Activated CD4-positive, alpha-beta memory T cell treated with anti-CD3 and anti-CD28 coated beads for 36 hours (primary cell): ENCODE results near the gene MYLIP. TPM values are rescaled to one million over a fixed set of nuclear protein-coding genes. Genes with fewer than 3 reads are reported as not detected.
"Not testable (repeated sequence)": the region's sequence is repeated elsewhere in the genome, so short reads cannot be mapped to it uniquely, and the experiment has no call there.

Experiments used
- CTCF ChIA-PET: fragments of 350-600 bp; sonication (Branson Sonifier 250); formaldehyde crosslinking; loops from one replicate; lab custom pipeline; 2021; ENCODE audit warnings: antibody characterized with exemption, inconsistent platforms; lab: Charles Lee
- POLR2A ChIA-PET: fragments of 350-600 bp; sonication (Branson Sonifier 250); formaldehyde crosslinking; loops from one replicate; lab custom pipeline; 2021; ENCODE audit warnings: antibody characterized with exemption; lab: Charles Lee
- DNase-seq: peaks from one replicate; pipeline ENCODE4 v3.0.0-alpha.2; 2020
- H3K27ac Mint-ChIP-seq: one replicate; pipeline ENCODE4 v1.8.0; 2021; ENCODE audit warnings: mixed read lengths
- H3K27me3 Mint-ChIP-seq: one replicate; pipeline ENCODE4 v1.8.0; 2021; ENCODE audit warnings: mixed read lengths
- H3K36me3 Mint-ChIP-seq: one replicate; pipeline ENCODE4 v1.8.0; 2021; ENCODE audit warnings: mixed read lengths
- H3K4me1 Mint-ChIP-seq: one replicate; pipeline ENCODE4 v1.8.0; 2021; ENCODE audit warnings: low read depth, mixed read lengths
- H3K4me3 Mint-ChIP-seq: one replicate; pipeline ENCODE4 v1.8.0; 2021; ENCODE audit warnings: mild to moderate bottlenecking, mixed read lengths
- H3K9me3 Mint-ChIP-seq: one replicate; pipeline ENCODE4 v1.8.0; 2021; ENCODE audit warnings: mixed read lengths
- intact Hi-C: fragments of 100-400 bp; cut with micrococcal nuclease; formaldehyde crosslinking; loops from one replicate; pipeline ENCODE4 v1.15.1; 2023
- total RNA-seq, 2 experiments: library from RNA; stranded (reverse); gene quantifications; one replicate each; pipeline ENCODE4 v1.2.3, GENCODE V29; 2021

MYLIP gene
- total RNA-seq, 2 experiments from 2014 or later: 11.4 TPM

DNA sequence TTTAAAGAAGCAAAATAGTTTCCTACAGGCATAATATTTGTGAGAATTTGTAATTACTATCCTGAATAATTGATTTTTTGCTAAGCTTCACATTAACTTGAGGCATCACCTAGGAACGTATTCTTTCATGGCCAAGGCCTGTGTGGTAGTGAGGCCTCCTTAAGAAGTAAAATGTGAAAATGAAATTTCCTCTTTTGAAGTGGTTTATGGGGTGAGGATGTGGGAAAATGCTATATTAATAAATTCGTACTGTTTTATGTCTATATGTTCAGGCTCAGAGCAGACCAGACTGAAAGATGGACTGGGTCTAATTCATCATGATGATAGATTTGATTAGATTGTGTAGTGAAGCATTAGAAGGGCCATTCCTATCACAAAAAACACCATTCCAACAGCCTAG, 33.1 kb downstream of the MYLIP start:
- intact Hi-C loops: no loop called here
- DNase-seq: no peak
- CTCF ChIA-PET: no interaction called here

DNA sequence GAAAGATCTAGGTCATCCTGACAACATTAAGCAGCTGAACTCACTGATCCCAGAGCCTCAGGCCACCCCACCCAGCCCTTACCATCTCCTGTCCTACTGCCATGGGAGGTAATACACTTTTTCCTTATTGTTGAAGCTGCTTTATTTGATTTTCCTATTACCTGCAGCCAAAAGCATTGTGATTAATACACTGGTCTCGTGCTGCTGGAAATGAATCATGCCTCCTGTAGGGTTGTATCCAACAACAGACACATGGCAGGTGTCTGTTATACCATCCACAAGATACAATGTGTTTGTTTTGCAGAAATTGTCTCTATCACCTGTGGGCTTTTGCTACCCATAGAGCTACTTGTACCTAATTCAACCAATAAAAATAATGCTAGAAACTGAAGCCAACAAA, 34.2 kb downstream of the MYLIP start:
- intact Hi-C loops: no loop called here
- H3K27ac Mint-ChIP-seq: no peak overlapping the region
- H3K9me3 Mint-ChIP-seq: no peaks in the 10 kb centered on the region
- peaks cover 11% of the 10 kb centered on the region for H3K27me3 Mint-ChIP-seq
- no peaks in the 10 kb centered on the region for H3K36me3 Mint-ChIP-seq
- peaks cover 20% of the 10 kb centered on the region for H3K4me1 Mint-ChIP-seq
- ChIA-PET CTCF (interaction anchor here (0.8 kb wide), 1 partner anchor 472 kb away, joined by 3 read pairs; no protein-coding TSS in a partner anchor), POLR2A (no interaction called here)
- no peak overlapping the region for H3K4me3 Mint-ChIP-seq
- no peak for DNase-seq

More for the DNA sequence above, 33.1 kb downstream of the MYLIP start:
- H3K27ac Mint-ChIP-seq: no peak overlapping the region
- peaks cover 16% of the 10 kb centered on the region for H3K4me1 Mint-ChIP-seq
- H3K27me3 Mint-ChIP-seq: peaks cover 11% of the 10 kb centered on the region
- peaks cover 1% of the 10 kb centered on the region for H3K36me3 Mint-ChIP-seq
- POLR2A ChIA-PET: no interaction called here
- peaks cover 4% of the 10 kb centered on the region for H3K9me3 Mint-ChIP-seq
- H3K4me3 Mint-ChIP-seq: no peak overlapping the region

DNA sequence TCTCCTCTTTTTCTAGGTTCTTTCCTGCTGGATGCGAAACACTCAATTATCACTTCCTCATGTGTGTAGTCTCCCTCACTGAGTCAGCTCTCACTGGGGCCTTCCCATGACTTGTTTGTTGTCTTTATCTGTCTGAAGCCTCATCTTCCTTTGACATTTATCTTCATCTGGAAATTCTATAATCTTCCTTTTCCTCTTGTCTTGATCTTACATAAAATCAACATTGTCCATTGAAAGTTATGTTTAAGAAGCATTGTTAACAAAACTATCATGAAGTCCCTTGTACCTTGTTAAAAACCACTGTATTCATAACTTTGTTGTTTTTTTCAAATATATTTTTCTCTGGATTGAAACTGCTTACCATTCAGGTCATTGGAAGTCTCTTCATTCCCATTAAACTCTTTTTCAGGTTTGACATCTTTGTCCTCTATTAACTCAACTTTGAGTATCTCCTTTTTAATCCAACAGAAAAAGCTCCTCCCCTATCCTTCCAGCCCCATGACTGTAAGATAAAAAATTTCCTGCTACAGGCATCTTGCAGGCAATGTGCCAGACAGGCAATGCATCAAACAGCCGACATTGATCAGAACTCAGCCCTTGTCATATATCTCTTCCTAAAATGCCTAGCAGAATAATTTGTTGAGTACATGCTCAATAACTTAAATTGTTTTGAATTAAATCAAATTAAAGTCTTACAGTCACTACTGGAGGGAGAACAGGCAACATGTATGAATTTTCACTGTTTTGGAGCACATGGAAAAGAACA, 34.8 kb downstream of the MYLIP start:
- peaks cover 14% of the 10 kb centered on the region for H3K27me3 Mint-ChIP-seq
- POLR2A ChIA-PET: no interaction called here
- H3K4me1 Mint-ChIP-seq: peaks cover 26% of the 10 kb centered on the region
- H3K9me3 Mint-ChIP-seq: no peaks in the 10 kb centered on the region
- no peak overlapping the region for H3K27ac Mint-ChIP-seq
- no peaks in the 10 kb centered on the region for H3K36me3 Mint-ChIP-seq
- CTCF ChIA-PET: interaction anchor here (0.8 kb wide), 1 partner anchor 472 kb away, joined by 3 read pairs; no protein-coding TSS in a partner anchor
- no peak for DNase-seq
- intact Hi-C loops: no loop called here
- no peak overlapping the region for H3K4me3 Mint-ChIP-seq

DNA sequence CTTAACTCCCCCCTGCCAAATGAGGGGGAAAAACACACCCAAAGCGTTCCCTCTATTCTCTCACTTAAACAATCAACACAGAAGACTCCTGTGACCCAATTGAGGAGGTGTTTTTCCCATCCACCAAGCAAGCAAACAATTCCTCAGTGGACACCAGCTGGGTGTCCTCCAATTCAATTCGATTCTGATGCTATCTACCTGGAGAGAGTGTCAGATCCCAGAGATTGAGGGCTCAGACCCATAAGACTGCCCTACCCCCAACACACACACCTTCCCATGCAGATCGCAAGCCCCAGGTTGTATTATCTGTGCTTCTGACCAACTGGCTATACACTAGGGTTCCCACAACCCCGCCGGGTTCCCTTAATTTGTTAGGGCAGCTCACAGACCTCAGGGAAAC, 36.8 kb downstream of the MYLIP start:
- CTCF ChIA-PET: no interaction called here
- POLR2A ChIA-PET: no interaction called here
- no peak overlapping the region for H3K4me3 Mint-ChIP-seq

DNA sequence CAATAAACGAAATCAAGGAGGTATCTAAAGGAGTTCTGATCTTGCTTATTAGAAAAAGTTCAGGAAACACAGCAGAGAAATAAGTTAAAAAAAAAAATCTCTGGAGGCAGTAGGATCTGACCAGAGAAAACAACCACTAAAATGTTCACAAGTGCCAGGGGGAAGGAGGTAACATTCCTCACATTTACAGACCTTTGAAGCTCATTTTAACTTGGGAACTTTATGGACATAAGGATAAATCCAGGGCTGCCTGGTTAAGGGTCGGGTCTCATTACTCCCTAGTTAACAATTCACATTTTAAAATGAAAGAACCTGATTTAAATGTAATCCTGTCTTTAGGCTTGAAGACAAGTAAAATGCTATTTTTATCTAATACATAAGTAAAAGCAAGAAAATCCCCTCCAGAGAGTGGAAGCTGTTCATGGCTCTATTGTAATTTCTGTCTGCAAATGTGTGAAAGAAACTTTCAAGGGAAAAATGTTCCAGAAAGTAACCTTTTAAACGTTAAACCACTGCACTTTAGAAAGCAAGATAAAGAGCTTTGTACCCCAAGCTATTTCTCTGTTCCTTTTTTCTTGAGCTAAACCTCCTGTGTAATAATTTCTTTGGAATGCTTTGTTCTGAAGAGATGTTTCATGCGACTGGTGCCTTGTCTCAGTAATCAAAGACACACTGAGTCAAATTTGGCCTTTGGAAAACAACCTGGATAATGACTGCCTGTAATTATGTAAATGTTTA, 38.2 kb downstream of the MYLIP start:
- intact Hi-C loops: no loop called here
- CTCF ChIA-PET: interaction anchor here (0.7 to 1.8 kb wide), 3 partner anchors 16 to 476 kb away, joined by 3 to 6 read pairs (median 5); no protein-coding TSS in a partner anchor
- H3K36me3 Mint-ChIP-seq: no peaks in the 10 kb centered on the region

More for the DNA sequence above, 36.8 kb downstream of the MYLIP start:
- intact Hi-C loops: no loop called here
- H3K27ac Mint-ChIP-seq: no peak overlapping the region
- H3K9me3 Mint-ChIP-seq: no peaks in the 10 kb centered on the region
- H3K36me3 Mint-ChIP-seq: no peaks in the 10 kb centered on the region
- peaks cover 20% of the 10 kb centered on the region for H3K27me3 Mint-ChIP-seq
- peaks cover 29% of the 10 kb centered on the region for H3K4me1 Mint-ChIP-seq
- no peak for DNase-seq

DNA sequence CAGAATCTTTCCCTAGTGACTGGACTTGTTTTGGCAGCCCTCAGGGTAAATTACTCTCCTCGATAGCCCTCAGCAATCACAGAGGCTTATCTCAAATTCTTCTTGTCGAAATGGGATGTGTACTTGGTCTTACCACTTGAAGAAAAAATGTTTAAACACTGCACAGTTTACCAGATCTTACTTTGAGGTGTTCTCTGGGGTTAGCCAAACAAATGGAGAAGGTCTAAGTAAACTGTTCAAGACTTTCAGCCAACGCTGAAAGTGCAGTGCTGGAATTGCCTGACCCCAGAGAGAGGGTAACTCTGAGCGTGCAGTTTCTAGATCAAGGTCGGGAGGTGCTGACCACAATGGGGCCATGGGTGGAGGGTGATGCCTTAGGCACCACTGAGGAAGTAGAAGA, 39.2 kb downstream of the MYLIP start:
- no peaks in the 10 kb centered on the region for H3K36me3 Mint-ChIP-seq
- H3K4me1 Mint-ChIP-seq: peaks cover 18% of the 10 kb centered on the region
- no peaks in the 10 kb centered on the region for H3K9me3 Mint-ChIP-seq
- intact Hi-C loops: no loop called here
- H3K27me3 Mint-ChIP-seq: peaks cover 27% of the 10 kb centered on the region
- peak; percentile 24 for DNase-seq
- CTCF ChIA-PET: no interaction called here
- H3K27ac Mint-ChIP-seq: no peak overlapping the region
- POLR2A ChIA-PET: no interaction called here
- no peak overlapping the region for H3K4me3 Mint-ChIP-seq

More for the DNA sequence above, 38.2 kb downstream of the MYLIP start:
- Mint-ChIP-seq H3K4me3 (no peak overlapping the region), H3K9me3 (no peaks in the 10 kb centered on the region), H3K27me3 (peaks cover 27% of the 10 kb centered on the region), H3K27ac (no peak overlapping the region), H3K4me1 (peaks cover 24% of the 10 kb centered on the region)
- DNase-seq: no peak
- POLR2A ChIA-PET: interaction anchor here (0.6 kb wide), 2 partner anchors 261 to 548 kb away, joined by 4 to 5 read pairs; no protein-coding TSS in a partner anchor

DNA sequence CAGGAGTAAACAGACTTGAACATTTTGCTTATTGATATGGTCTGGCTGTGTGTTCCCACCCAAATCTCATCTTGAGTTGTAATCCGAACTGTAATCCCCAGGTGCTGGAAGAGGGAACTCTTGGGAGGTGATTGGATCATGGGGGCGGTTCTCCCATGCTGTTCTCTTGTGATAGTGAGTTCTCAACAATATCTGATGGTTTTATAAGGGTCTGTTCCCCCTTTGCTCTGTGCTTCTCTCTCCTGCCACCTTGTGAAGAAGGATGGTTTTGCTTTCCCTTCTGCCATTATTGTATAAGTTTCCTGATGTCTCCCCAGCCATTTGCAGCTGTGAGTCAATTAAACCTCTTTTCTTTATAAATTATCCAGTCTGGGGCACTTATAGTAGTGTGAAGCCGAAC, 40.0 kb downstream of the MYLIP start:
- Mint-ChIP-seq H3K36me3 (no peaks in the 10 kb centered on the region), H3K27me3 (peaks cover 27% of the 10 kb centered on the region), H3K4me3 (no peak overlapping the region), H3K4me1 (peaks cover 13% of the 10 kb centered on the region), H3K9me3 (no peaks in the 10 kb centered on the region), H3K27ac (no peak overlapping the region)
- intact Hi-C loops: no loop called here
- DNase-seq: no peak
- CTCF ChIA-PET: interaction anchor here (1.6 to 2.2 kb wide), 3 partner anchors 14 to 478 kb away, joined by 4 to 8 read pairs (median 8); no protein-coding TSS in a partner anchor
- POLR2A ChIA-PET: no interaction called here

DNA sequence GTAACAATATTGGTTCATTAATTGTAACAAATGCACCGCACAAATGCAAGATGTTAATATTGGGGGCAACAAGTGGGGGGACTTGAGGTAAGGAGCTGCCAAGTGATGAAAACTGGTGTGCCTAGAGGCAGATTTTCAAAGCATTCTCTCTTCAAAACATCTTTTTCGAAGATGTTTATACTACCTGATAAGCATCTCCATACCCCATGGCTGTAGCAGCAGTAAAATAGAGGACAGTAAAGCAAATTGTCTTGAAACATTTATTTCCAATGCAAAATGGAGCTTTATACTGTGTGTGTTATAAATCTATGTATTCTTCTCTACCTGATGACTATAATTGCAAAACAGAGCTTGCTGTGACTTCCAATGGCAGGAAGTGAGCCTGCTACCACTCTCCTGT, 42.5 kb downstream of the MYLIP start:
- peaks cover 19% of the 10 kb centered on the region for H3K27me3 Mint-ChIP-seq
- intact Hi-C loops: no loop called here
- POLR2A ChIA-PET: no interaction called here
- H3K36me3 Mint-ChIP-seq: no peaks in the 10 kb centered on the region
- no peaks in the 10 kb centered on the region for H3K9me3 Mint-ChIP-seq
- no peak overlapping the region for H3K4me3 Mint-ChIP-seq
- no peak for DNase-seq
- H3K27ac Mint-ChIP-seq: no peak overlapping the region
- CTCF ChIA-PET: interaction anchor here (2.6 kb wide), 1 partner anchor 12 kb away, joined by 10 read pairs; no protein-coding TSS in a partner anchor
- peaks cover 13% of the 10 kb centered on the region for H3K4me1 Mint-ChIP-seq

DNA sequence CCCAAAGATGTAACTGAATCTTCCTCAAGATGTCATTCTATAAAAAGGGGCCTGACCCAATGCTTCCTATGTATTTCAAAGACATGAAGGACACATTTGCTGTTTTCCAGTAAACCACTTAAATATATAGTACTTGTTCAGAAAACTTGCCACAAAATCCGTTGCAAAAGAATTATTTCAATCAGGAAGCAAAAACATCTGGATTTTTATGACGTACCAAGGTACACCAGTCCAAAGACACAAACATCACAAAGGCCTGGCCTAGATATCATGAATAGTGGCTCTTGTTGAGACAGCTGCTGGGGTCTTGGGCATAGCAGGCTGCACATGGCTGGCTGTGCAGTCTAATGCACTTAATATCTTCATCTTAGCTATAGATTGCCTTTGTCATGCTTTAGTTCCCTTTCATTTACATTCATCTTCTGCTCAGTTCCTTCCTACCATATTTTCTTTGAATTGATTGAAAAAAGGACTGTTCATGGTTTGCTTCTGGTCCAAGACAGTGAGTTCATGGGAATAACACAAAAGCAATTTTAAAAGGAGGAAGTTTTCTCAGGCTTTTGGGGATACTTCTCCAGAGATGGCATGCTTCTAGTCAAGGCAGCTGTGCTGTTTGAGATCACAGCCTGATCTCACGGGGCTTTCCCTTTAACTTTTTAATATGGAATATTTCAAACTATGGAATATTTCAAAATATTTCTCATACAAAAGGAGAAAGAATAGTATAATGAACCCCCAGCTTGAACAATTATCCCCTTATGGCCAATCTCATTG, 44.5 kb downstream of the MYLIP start:
- ChIA-PET POLR2A (no interaction called here), CTCF (interaction anchor here (2.6 kb wide), 1 partner anchor 10 kb away, joined by 10 read pairs; no protein-coding TSS in a partner anchor)
- Mint-ChIP-seq H3K4me1 (peaks cover 6% of the 10 kb centered on the region), H3K27me3 (peaks cover 14% of the 10 kb centered on the region), H3K9me3 (peaks cover 2% of the 10 kb centered on the region), H3K27ac (no peak overlapping the region), H3K36me3 (no peaks in the 10 kb centered on the region), H3K4me3 (no peak overlapping the region)
- intact Hi-C loops: no loop called here
- no peak for DNase-seq

DNA sequence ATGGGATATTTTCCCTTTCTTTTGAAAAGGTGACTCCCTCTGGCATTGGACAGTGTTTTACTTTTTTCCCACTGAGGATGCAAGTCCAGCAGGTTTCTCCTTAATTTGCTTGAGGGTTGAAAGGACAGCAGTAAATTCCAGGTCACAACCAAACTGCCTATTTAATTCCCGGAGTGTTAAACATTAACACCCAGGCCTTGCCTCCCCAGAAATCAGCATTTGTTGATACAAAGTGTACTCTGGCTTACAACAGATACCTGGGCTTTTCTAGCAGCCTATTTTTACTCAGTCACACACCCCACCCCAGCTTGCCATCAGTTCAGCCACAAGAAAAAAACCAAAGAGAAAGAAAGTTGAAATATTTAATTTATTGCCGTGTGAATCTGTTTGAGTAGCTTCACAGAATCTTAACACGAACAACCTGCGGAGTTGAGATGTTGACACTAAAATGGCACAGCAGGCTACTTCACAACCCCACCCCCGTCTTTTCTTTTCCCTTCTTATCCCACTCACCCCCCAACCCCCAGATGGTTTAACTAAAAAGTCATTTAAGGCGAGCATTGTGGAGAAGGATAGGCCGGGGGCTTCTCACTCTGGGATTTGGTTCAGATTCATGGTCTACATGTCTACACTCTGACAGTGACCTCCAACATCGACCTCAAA, 45.7 kb downstream of the MYLIP start:
- peaks cover 2% of the 10 kb centered on the region for H3K4me1 Mint-ChIP-seq
- no peak for DNase-seq
- H3K27ac Mint-ChIP-seq: no peak overlapping the region
- H3K4me3 Mint-ChIP-seq: no peak overlapping the region
- no peaks in the 10 kb centered on the region for H3K36me3 Mint-ChIP-seq
- peaks cover 10% of the 10 kb centered on the region for H3K27me3 Mint-ChIP-seq
- H3K9me3 Mint-ChIP-seq: peaks cover 6% of the 10 kb centered on the region
- ChIA-PET CTCF (interaction anchor here (0.6 to 1.3 kb wide), 2 partner anchors 9 to 28 kb away, joined by 3 to 5 read pairs; no protein-coding TSS in a partner anchor), POLR2A (interaction anchor here (0.6 kb wide), 1 partner anchor 475 kb away, joined by 3 read pairs; no protein-coding TSS in a partner anchor)
- intact Hi-C loops: no loop called here

DNA sequence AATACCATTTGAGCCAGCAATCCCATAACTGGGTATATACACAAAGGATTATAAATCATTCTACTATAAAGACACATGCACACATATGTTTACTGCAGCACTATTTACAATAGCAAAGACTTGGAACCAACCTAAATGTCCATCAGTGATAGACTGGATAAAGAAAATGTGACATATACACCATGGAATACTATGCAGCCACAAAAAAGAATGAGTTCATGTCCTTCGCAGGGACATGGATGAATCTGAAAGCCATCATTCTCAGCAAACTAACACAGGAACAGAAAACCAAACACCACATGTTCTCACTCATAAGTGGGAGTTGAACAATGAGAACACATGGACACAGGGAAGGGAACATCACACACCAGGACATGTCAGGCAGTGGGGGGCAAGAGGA, 47.7 kb downstream of the MYLIP start:
- H3K27ac Mint-ChIP-seq, POLR2A ChIA-PET, DNase-seq, H3K36me3 Mint-ChIP-seq, H3K4me3 Mint-ChIP-seq, H3K27me3 Mint-ChIP-seq, intact Hi-C loops, CTCF ChIA-PET: not testable (repeated sequence)
- Mint-ChIP-seq H3K9me3 (peaks cover 15% of the 10 kb centered on the region), H3K4me1 (peaks cover 14% of the 10 kb centered on the region)
